Medulla oblongata (tissue), 1 donor: ENCODE data around the gene VSTM2L.
A peak's percentile ranks its signal among the peaks of the same experiment; 100 is the strongest.

Experiments used
- DNase-seq: peaks from one replicate; pipeline ENCODE4 v3.0.0-alpha.2; 2015; ENCODE audit errors: extremely low spot score

Gene VSTM2L

GRCh38 chr20:37878835-37879599 is 23.9 kb upstream of the VSTM2L start:
- DNase-seq: no peak

- no peak for DNase-seq
Observed at GRCh38 chr20:37879843-37880242, 23.1 kb upstream of the VSTM2L start.

- no peak for DNase-seq
Observed at GRCh38 chr20:37880726-37881591, 22.0 kb upstream of the VSTM2L start.

GRCh38 chr20:37881601-37882343 is 21.2 kb upstream of the VSTM2L start:
- DNase-seq: no peak

GRCh38 chr20:37882961-37883712 is 19.8 kb upstream of the VSTM2L start:
- no peak for DNase-seq

- DNase-seq: no peak
Observed at GRCh38 chr20:37885042-37885441, 17.9 kb upstream of the VSTM2L start.

GRCh38 chr20:37885593-37886503 is 17.1 kb upstream of the VSTM2L start:
- DNase-seq: no peak

GRCh38 chr20:37886851-37887297 is 16.1 kb upstream of the VSTM2L start:
- DNase-seq: no peak

- DNase-seq: no peak
Observed at GRCh38 chr20:37888641-37889040, 14.3 kb upstream of the VSTM2L start.

GRCh38 chr20:37890108-37890507 is 12.8 kb upstream of the VSTM2L start:
- DNase-seq: no peak

GRCh38 chr20:37890643-37891042 is 12.3 kb upstream of the VSTM2L start:
- DNase-seq: no peak

GRCh38 chr20:37892001-37892400 is 10.9 kb upstream of the VSTM2L start:
- no peak for DNase-seq

GRCh38 chr20:37893566-37894241 is 9.2 kb upstream of the VSTM2L start:
- no peak for DNase-seq

- no peak for DNase-seq
Observed at GRCh38 chr20:37894454-37894853, 8.5 kb upstream of the VSTM2L start.

GRCh38 chr20:37895166-37895565 is 7.8 kb upstream of the VSTM2L start:
- no peak for DNase-seq

GRCh38 chr20:37896932-37897548 is 5.9 kb upstream of the VSTM2L start:
- DNase-seq: peak; percentile 18

- DNase-seq: peak; percentile 32
Observed at GRCh38 chr20:37898233-37899104, 4.5 kb upstream of the VSTM2L start.
